GM13977 (cell line): ENCODE results near the gene PDE4D.

Experiments used
- DNase-seq: peaks from one replicate; pipeline ENCODE4 v3.0.0; 2012; ENCODE audit warnings: low spot score
- CTCF ChIP-seq: IDR thresholded peaks from 2 replicates; pipeline ENCODE4 v1.5.1; 2012; ENCODE audit warnings: mild to moderate bottlenecking, control low read depth; ENCODE audit not compliant: insufficient read depth; ENCODE audit errors: extremely low read depth, missing control alignments
- in situ Hi-C: fragments of 300-500 bp; cut with MboI; formaldehyde crosslinking; loops from one replicate; pipeline ENCODE4 v1.12.0; 2022; ENCODE audit warnings: low sequenced_read_pairs, low pct_unique_long_range_greater_than_20kb, mixed read lengths, inconsistent platforms; ENCODE audit not compliant: unreplicated experiment

The PDE4D gene

DNA sequence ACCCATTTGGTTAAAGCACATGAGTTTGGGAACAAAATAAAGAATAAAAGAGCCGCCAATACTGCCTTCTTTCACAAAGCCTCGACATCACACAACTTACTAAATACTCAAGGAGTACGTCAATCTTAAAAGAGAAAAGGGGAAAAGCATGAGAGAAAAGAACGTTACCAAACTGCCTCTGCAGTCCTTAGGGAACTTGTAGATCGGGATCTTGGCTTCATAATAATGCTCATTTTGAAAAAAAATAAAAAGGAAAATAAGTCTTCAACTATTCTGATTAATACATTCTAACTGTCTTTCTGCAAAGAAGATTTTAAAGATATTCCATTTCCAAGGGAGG, 618.4 kb downstream of the PDE4D start:
- in situ Hi-C loops: no loop called here
- no peak for TF ChIP-seq CTCF
- no peak for DNase-seq

DNA sequence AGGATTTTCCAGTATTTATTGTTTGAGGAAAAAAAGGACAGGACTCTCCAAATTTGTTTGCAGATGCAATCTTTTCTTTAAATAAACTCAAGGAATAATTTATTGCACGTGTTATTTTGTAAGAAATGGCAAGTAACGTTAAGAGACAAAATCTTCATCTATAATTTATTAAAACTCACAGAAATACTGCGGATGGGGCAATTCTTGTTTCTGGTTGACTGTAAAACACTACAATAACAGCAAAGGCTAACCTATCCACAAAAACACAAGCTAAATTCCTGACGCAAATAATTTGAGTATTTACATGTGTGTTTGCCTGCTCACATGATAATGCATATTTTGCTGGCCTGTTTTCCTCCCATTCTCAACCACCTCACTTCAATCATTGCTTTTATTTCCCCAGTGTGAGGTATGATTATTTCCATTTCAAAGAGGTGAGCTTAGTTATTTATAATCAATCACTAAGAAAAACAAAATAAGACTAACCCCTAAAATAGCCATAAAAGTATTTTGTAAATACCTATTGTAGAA, 619.4 kb downstream of the PDE4D start:
- no peak for DNase-seq
- no peak for TF ChIP-seq CTCF
- in situ Hi-C loops: no loop called here

DNA sequence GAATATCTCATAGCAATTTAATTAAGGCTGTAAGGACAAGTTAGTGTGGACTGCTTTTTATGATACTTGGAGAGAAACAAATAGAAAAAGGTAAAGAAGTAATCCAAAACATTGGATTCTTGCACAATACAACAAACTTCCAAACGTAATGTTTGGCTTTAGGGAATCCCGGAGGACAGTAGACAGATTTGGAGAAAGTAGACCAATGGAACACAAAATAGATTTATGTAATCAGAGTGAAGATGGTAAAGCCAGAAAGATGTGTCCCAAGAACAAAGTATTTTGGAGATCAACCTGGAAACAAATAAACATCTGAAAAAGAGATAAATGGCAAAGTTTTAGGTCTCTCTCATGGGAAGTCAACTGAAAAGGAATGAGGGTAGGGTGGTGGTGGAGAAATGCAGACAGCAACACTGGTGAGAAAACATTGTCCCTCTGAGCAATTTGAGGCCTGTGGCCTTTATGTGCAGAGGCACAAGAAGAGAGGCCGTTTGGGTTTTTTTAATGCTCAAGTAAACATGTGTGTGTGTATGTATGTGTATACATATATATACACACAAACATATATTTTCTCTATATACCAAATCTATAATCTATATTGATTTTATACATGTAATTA, 620.6 kb downstream of the PDE4D start:
- in situ Hi-C loops: no loop called here
- no peak for TF ChIP-seq CTCF
- DNase-seq: no peak

GRCh38 chr5:59268756-59269415, 624.6 kb downstream of the PDE4D start:
- in situ Hi-C loops: no loop called here
- DNase-seq: no peak
- TF ChIP-seq CTCF: no peak

GRCh38 chr5:59267033-59267432, 626.5 kb downstream of the PDE4D start:
- DNase-seq: no peak
- no peak for TF ChIP-seq CTCF
- in situ Hi-C loops: no loop called here

- no peak for DNase-seq
- no peak for TF ChIP-seq CTCF
- in situ Hi-C loops: no loop called here
Observed at GRCh38 chr5:59266410-59266809, 627.1 kb downstream of the PDE4D start.
